DMS153 treated with DMSO at 0.1 percent for 48 hours (cell line): ENCODE measurements around the gene APOL4.
"Not testable (repeated sequence)": the region's sequence is repeated elsewhere in the genome, so short reads cannot be mapped to it uniquely, and the experiment has no call there.

Experiments
- DNase-seq: peaks from one replicate; lab custom pipeline; 2025; ENCODE audit not compliant: unreplicated experiment; lab: John Stamatoyannopoulos, UW

The APOL4 gene

GRCh38 chr22:36208162-36208765, 6.7 kb upstream of the APOL4 start:
- no peak for DNase-seq

GRCh38 chr22:36206255-36206654, 4.6 kb upstream of the APOL4 start:
- DNase-seq = no peak

GRCh38 chr22:36205573-36205972, 4.0 kb upstream of the APOL4 start:
- DNase-seq = not testable (repeated sequence)

GRCh38 chr22:36204632-36205015, 3.0 kb upstream of the APOL4 start:
- DNase-seq = no peak

- DNase-seq = no peak
Observed at GRCh38 chr22:36204001-36204631, 2.5 kb upstream of the APOL4 start.

- not testable (repeated sequence) for DNase-seq
Observed at GRCh38 chr22:36203441-36203840, 1.8 kb upstream of the APOL4 start.

GRCh38 chr22:36202906-36203305, 1.3 kb upstream of the APOL4 start:
- peak; percentile 22 for DNase-seq

- DNase-seq = not testable (repeated sequence)
Observed at GRCh38 chr22:36201025-36201424, 584 bp downstream of the APOL4 start.

- DNase-seq = no peak
Observed at GRCh38 chr22:36199001-36199551, 2.5 kb downstream of the APOL4 start.

- DNase-seq = no peak
Observed at GRCh38 chr22:36198536-36198935, 3.1 kb downstream of the APOL4 start.

- no peak for DNase-seq
Observed at GRCh38 chr22:36197514-36198146, 4.0 kb downstream of the APOL4 start.

- DNase-seq = no peak
Observed at GRCh38 chr22:36197065-36197440, 4.6 kb downstream of the APOL4 start.

GRCh38 chr22:36196254-36197064, 5.2 kb downstream of the APOL4 start:
- DNase-seq = no peak

GRCh38 chr22:36194971-36195370, 6.6 kb downstream of the APOL4 start:
- DNase-seq = peak; percentile 12

GRCh38 chr22:36194385-36194784, 7.2 kb downstream of the APOL4 start:
- no peak for DNase-seq

- DNase-seq = no peak
Observed at GRCh38 chr22:36193577-36193976, 8.0 kb downstream of the APOL4 start.

- DNase-seq = no peak
Observed at GRCh38 chr22:36193171-36193570, 8.4 kb downstream of the APOL4 start.

- no peak for DNase-seq
Observed at GRCh38 chr22:36192542-36192941, 9.1 kb downstream of the APOL4 start.

GRCh38 chr22:36191106-36191836, 10.3 kb downstream of the APOL4 start:
- no peak for DNase-seq

- DNase-seq = not testable (repeated sequence)
Observed at GRCh38 chr22:36187862-36188261, 13.7 kb downstream of the APOL4 start.
